ENCODE data around the gene CDC6.

CDC6 gene

GRCh38 chr17:40248507-40248906 is 39.2 kb upstream of the CDC6 start:
- TF ChIP-seq, protein P1, sequence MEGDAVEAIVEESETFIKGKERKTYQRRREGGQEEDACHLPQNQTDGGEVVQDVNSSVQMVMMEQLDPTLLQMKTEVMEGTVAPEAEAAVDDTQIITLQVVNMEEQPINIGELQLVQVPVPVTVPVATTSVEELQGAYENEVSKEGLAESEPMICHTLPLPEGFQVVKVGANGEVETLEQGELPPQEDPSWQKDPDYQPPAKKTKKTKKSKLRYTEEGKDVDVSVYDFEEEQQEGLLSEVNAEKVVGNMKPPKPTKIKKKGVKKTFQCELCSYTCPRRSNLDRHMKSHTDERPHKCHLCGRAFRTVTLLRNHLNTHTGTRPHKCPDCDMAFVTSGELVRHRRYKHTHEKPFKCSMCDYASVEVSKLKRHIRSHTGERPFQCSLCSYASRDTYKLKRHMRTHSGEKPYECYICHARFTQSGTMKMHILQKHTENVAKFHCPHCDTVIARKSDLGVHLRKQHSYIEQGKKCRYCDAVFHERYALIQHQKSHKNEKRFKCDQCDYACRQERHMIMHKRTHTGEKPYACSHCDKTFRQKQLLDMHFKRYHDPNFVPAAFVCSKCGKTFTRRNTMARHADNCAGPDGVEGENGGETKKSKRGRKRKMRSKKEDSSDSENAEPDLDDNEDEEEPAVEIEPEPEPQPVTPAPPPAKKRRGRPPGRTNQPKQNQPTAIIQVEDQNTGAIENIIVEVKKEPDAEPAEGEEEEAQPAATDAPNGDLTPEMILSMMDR (IDR thresholded peaks at IDR 0.05; ENCODE audit: insufficient read depth, missing control alignments): no peak
- DNase-seq (ENCODE audit: insufficient read length, low spot score) (no peak), FAIRE-seq (no peak)

GRCh38 chr17:40251576-40251975 is 36.1 kb upstream of the CDC6 start:
- TF ChIP-seq, protein P1 (IDR thresholded peaks at IDR 0.05; ENCODE audit: insufficient read depth, missing control alignments): no peak
- FAIRE-seq (no peak), DNase-seq (ENCODE audit: insufficient read length, low spot score) (no peak)

GRCh38 chr17:40253565-40253964 is 34.1 kb upstream of the CDC6 start:
- FAIRE-seq (no peak), DNase-seq (ENCODE audit: insufficient read length, low spot score) (no peak)
- TF ChIP-seq, protein P1 (IDR thresholded peaks at IDR 0.05; ENCODE audit: insufficient read depth, missing control alignments): no peak

- DNase-seq (ENCODE audit: insufficient read length, low spot score): no peak
- TF ChIP-seq, protein P1 (IDR thresholded peaks at IDR 0.05; ENCODE audit: insufficient read depth, missing control alignments): no peak
- no peak for FAIRE-seq
Observed at GRCh38 chr17:40259505-40259904, 28.2 kb upstream of the CDC6 start.

DNA sequence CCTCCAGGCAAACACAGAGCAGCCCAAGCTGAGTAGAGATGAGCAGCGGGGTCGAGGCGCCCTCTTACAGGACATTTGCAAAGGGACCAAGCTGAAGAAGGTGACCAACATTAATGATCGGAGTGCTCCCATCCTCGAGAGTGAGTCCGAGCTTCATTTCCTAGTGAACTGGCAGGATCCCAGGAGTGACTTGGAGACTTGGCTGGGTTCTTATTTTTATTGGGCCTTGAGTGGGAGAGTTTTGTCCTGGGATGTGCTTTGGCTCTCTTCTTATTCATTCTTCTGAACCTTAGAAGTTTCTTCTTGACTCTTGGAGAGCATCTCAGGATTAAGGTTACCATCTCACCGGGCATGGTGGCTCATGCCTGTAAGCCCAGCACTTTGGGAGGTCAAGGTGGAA is 27.2 kb upstream of the CDC6 start:
- no peak for DNase-seq (ENCODE audit: insufficient read length, low spot score)
- no peak for FAIRE-seq
- TF ChIP-seq, protein P1 (IDR thresholded peaks at IDR 0.05; ENCODE audit: insufficient read depth, missing control alignments): no peak

- TF ChIP-seq, protein P1 (IDR thresholded peaks at IDR 0.05; ENCODE audit: insufficient read depth, missing control alignments): no peak
- no peak for FAIRE-seq
- DNase-seq (ENCODE audit: insufficient read length, low spot score): no peak
Observed at GRCh38 chr17:40264458-40265185, 23.1 kb upstream of the CDC6 start.

GRCh38 chr17:40265337-40265736 is 22.3 kb upstream of the CDC6 start:
- DNase-seq (ENCODE audit: insufficient read length, low spot score): no peak
- TF ChIP-seq, protein P1 (IDR thresholded peaks at IDR 0.05; ENCODE audit: insufficient read depth, missing control alignments): no peak
- FAIRE-seq: no peak

Data from D721Med (cell line).